Measurements from ENCODE around the gene GSG1L.
"Not testable (repeated sequence)": the region's sequence is repeated elsewhere in the genome, so short reads cannot be mapped to it uniquely, and the experiment has no call there.

Gene GSG1L

DNA sequence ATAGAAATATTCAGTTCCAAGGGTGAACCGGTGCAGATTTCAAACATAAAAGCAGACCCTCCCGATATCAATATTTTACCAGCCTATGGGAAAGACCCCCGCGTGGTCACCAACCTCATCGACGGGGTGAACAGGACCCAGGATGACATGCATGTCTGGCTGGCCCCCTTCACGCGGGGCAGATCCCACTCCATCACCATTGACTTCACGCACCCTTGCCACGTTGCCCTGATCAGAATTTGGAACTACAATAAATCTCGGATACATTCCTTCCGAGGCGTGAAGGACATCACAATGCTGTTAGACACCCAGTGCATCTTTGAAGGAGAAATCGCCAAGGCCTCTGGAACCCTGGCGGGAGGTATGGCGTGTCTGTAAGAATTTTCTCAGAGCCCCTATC, 313.6 kb downstream of the GSG1L start:
- DNase-seq, result no peak

DNA sequence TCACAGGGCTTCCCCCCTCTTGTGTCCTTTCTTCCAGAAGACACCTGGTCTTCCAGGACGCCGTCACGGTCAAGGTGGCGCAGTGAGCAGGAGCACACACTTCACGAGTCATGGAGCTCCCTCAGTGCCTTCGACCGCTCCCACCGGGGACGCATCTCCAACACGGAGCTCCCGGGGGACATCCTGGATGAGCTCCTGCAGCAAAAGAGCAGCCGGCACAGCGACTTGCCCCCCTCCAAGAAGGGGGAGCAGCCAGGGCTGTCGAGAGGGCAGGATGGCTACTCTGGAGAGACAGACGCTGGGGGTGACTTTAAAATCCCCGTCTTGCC, 314.0 kb downstream of the GSG1L start:
- no peak for DNase-seq

DNA sequence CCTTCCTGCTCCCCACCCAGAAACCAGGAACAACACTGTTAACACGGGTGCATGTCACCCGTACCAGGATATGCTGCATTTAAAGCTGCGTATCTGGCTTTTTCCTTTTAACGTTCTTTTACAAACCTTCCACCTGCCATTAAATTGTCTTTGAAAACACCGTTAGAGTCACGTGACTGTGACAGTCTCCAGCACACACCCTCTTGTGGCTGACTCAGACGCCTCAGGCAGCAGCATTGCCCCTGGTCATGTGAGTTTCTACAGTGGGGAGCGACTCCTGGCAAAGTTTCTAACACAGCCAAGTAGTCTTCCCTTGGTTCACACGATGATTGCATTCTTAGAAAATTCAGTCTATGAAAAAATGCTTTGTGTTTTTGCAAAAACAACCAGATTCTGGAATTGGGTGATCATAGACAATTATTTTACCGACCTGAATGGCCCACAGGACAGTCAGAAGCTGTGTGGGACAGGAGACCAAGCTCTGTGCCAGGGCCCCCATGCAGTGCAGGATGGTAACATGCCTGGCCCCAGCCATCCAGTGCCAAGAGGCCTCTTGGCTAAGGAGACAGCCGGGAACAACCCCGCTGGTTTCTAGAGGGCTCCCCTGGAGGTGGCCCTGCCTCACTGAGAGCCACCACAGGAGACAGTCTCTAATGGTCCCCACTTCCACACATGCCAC, 314.5 kb downstream of the GSG1L start:
- peak in 9 of 14 donors; percentile 7 to 42 (median 16) for DNase-seq

DNA sequence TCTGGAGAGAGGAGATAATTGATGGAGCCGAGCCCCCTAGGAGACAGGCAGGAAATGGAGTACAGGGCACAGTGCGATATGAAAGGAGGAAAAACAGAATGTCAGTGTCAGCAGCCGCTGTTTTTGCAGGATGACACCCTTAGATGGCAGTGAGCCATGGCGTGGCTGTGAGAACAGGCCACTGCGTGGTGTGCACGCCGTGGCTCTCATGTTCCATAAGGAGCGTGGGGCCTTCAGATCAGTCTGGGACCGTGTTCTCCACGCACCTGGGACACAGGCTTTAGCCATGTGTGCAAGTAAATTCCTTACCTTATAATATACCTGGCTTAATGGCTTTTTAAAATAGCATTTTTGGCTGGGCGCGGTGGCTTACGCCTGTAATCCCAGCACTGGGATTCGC, 315.6 kb downstream of the GSG1L start:
- DNase-seq, result no peak

DNA sequence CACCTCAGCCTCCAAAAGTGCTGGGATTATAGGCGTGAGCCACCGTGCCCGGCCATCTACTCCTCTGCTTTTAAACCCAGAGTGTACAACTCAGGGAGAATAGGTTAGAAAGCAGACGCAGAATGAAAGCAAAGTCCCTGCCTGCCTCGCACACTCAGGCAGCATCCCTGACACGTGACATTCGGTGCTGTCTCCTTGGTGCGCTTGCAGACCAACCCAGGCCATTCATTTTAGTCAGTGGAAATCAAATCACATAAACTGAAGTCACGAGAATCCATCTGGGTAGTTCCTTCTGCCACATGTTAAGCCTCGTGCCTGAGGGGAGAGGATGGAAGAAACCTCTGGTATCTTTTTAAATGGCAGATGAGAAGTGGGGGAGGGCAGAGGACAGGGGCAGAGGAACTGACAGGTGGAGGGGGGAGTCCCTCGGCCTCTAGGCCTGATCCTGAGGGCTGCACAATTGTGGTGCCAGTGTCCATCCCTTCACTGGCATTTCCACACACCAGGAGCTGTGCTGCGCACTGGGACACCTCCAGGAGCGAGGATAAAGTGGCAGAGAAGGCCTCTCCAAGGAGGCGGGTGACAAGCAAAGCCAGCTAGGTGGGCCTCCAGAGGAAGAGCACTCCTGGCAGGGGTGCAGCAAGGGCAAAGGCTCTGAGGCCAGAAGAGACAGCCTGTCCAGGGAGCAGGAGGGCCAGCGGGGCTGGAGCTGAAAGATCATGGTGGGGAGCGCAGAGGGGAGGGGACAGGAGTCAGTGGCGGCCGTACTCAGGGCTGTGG, 317.2 kb downstream of the GSG1L start:
- DNase-seq, result peak in 2 of 14 donors; percentile 4 to 8

DNA sequence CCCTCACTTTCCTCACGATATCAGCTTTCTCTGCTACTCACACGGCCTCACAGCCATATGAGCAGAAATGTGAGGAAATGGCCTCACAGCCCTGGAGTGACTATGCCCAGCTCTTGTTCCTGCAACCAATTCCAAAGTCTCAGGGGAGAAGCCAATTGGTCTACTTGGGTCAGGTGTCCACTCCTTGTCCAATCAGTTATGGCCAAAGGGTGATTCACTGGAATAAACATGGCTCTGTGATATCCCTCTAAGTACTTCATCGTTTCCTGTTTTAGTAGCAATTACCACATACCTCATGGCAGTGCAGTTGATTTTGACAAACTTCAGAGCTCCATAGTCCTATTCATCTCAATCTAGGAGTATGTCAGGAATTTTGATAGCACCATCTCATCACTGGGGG, 318.2 kb downstream of the GSG1L start:
- no peak for DNase-seq

DNA sequence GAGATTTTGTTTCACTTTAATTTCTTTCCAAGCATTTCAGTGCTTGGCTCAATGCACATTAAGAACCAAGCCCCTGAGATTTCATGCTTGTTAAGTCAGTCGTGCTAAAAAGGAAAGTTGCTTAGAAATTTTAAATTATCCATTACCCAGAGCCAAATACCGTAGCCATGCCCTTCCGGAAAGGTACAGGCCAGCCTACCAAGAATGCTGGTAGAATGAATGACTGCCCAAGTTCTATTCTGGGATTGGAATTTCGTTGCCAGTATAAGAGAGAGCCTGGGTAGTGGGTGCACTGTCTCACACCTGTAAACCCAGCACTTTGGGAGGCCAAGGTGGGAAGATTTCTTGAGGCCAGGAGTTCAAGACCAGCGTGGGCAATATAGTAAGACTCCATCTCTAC, 319.6 kb downstream of the GSG1L start:
- DNase-seq, result no peak

DNA sequence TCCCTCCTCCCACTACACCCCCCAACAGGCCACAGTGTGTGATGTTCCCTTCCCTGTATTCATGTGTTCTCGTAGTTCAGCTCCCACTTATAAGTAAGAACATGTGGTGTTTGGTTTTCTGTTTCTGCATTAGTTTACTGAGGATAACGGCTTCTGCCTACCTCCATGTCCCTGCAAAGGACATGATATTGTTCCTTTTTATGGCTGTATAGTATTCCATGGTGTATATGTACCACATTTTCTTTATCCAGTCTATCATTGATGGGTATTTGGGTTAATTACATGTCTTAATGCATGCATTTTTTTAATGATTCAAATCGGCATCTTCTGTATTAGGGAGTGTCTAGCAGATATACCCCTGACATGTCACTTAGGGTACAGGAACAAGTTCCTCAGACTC, 320.5 kb downstream of the GSG1L start:
- DNase-seq, result not testable (repeated sequence)

DNA sequence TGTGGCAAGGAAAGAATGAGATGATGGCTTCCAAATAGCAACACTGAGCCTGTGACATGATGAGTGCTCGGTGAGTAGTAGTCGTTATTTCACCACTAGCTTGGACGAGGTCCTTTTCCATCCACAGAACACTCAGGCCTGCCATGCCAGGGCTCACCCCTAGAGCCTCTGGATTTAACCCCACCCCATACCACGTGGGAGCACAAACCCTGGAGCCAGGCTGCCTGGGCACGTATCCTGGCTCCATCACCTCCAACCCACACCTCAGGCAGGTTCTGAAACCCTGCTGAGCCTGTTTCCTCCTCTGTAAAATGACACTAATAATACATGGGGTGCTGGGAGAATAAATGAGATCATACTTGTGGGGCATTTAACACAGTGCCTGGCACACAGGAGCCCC, 321.2 kb downstream of the GSG1L start:
- no peak for DNase-seq

DNA sequence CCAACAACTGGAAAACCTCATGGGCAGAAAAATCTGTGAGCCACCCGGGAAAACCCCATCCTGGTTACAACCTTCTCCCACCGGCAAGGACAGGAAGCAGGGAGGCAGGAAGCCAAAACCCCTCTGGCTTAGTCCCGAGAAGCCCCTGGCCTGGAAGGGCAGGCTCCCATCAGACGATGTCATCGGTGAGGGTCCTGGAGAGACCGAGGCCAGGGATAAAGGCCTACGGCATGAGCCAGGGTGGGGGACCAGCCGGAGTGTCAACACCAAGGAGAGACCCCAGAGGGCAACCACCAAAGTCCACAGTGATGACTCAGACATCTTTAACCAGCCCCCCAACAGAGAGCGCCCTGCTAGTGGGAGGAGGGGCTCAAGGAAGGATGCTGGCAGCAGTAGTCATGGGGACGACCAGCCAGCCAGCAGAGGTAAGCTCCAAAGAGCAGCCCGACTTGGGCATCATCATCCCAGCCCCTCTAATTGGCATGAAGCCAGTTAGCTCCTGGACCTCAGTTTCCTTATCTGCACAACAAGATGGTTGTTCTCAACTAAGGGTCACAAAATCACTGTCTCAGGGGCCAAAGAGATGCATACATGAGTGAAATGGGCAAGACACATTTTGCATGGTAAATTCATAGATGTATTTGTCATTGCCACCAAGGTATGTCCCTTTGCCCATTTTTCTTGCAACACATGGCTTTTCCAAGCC, 322.9 kb downstream of the GSG1L start:
- DNase-seq, result no peak

DNA sequence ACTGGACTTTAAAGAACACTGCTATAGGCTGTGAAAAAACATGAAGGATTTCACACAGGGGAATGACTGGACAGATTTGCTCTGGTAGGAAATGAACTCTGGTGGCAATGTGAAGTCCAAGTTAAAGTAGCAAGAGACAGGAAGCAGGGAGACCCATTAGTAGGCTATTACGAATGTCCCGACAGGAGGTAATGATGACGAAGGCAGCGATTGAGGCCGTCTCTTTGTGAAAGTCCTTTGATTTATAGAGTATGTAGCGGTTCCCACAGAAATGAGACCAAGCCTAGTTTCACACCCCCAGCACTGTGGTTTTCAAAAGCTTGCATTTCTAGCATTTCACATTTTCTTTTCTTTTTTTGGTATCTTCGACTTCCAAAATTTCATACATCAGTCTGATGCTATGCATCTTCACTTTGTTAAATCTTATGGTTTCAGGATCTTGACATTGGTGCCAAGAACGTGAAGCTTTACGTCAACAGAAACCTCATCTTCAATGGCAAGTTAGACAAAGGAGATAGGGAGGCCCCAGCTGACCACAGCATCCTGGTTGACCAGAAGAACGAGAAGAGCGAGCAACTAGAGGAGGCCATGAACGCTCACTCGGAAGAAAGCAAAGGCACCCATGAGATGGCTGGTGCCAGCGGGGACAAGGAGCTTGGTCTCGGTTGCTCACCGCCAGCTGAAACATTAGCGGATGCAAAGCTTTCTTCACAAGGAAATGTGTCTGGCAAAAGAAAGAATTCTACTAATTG, 323.7 kb downstream of the GSG1L start:
- no peak for DNase-seq

DNA sequence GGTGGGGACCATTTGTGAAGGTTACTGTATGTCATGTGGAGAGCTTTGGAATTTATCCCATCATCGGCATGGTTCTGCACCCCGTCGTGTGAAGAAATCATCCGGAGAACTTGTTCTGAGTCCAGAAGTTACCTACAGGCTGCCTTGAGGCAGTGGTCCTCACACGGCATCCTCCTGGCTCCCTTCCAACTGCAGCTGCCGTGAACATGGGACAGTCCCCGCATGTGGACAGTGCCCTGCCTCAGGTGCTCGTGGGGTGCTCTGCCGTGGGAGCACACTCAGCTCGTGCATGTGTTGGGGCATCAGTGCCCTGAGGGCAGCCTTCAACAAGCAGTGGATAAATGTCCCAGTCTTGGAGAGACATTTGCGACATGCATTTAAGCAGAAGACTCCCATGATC, 324.9 kb downstream of the GSG1L start:
- DNase-seq, result no peak

All from C1 segment of cervical spinal cord (tissue), 14 donors.